Right cardiac atrium (tissue), 5 donors: ENCODE results near the gene ACKR4. TPM values are rescaled to one million over a fixed set of nuclear protein-coding genes. Genes with fewer than 3 reads are reported as not detected.
A peak's percentile ranks its signal among the peaks of the same experiment; 100 is the strongest.
"Not testable (repeated sequence)": the region's sequence is repeated elsewhere in the genome, so short reads cannot be mapped to it uniquely, and the experiment has no call there.

Source experiments
- ATAC-seq, 2 donors: fragments of 200-7000 bp; cut with Tn5 transposase; one replicate each; pipeline versions ENCODE4 v1.8.0 to v1.9.1; 2020; ENCODE audit warnings: moderate library complexity in 2 of 2, mild to moderate bottlenecking in 1 of 2
- DNase-seq, 3 donors: peaks; one replicate each; pipeline ENCODE4 v3.0.0-alpha.2; 2020
- H3K27ac ChIP-seq: one replicate; pipeline ENCODE4 v1.5.1; 2013; ENCODE audit warnings: mild to moderate bottlenecking, low read length, control low read depth, moderate library complexity
- H3K27me3 ChIP-seq: one replicate; pipeline ENCODE4 v1.6.1; 2013; ENCODE audit not compliant: control insufficient read depth, insufficient read depth
- H3K4me1 ChIP-seq: one replicate; pipeline ENCODE4 v1.6.1; 2013; ENCODE audit warnings: low read length; ENCODE audit not compliant: control insufficient read depth, insufficient read depth
- H3K4me3 ChIP-seq: one replicate; pipeline ENCODE4 v1.5.1; 2013; ENCODE audit warnings: low read length, control low read depth
- H3K9me3 ChIP-seq: one replicate; pipeline ENCODE4 v1.6.1; 2013; ENCODE audit warnings: low read length; ENCODE audit not compliant: control insufficient read depth
- WGBS: extraction: QIAGEN DNeasy Blood & Tissue Kit; methylation state at CpG from one replicate; pipeline ENCODE4 v1.1.7; 2013; 5-methylcytosine and 5-hydroxymethylcytosine counted together
- intact Hi-C, 4 donors: fragments of 100-400 bp; cut with DNase I; formaldehyde crosslinking; loops; one replicate each; pipeline versions ENCODE4 v1.11.0 to v1.14.0; 2022 to 2023
- polyA plus RNA-seq: library from polyadenylated mRNA; stranded (reverse); fragments of 200-250 nt; gene quantifications from one replicate; pipeline ENCODE4 v1.2.3, GENCODE V29; 2013
- total RNA-seq, 4 donors: library from RNA; stranded (reverse); fragmentation: NEBNext Ultra II Directional; extraction: Animal tissue kit (Norgen Biotek cat#: 25700); gene quantifications; one replicate each; pipeline ENCODE4 v1.2.1, GENCODE V29; 2021
- donor health status: healthy with polysubstance abuse.
- donor health status: DM: no; HTN: yes; CAD: no.
- donor health status: DM: no; HTN: no; CAD: no.
- donor health status: DM: no; HTN: yes; CAD: no; lungs with severe emphysema.
- donor health status: DM: yes; HTN: yes; CAD: no.

ACKR4 gene
- total and polyA plus RNA-seq, 5 donors: 5.2 to 8.5 (median 7.0) TPM

GRCh38 chr3:132641427-132641826, 44.4 kb downstream of the ACKR4 start:
- not testable (repeated sequence) for H3K9me3 ChIP-seq, DNase-seq, H3K27me3 ChIP-seq, H3K4me1 ChIP-seq, ATAC-seq, H3K27ac ChIP-seq, H3K4me3 ChIP-seq
- intact Hi-C loops: loop anchor here in 3 of 4 donors (5.0 kb wide), 1 partner anchor 104 kb away; no protein-coding TSS in a partner anchor
- WGBS: 87% methylated on average over 2 of the region's 2 CpGs

GRCh38 chr3:132641837-132642538, 44.9 kb downstream of the ACKR4 start:
- 63% methylated on average over 5 of the region's 5 CpGs for WGBS
- intact Hi-C loops: loop anchor here (2.0 to 5.0 kb wide), 2 partner anchors 105 kb away; no protein-coding TSS in a partner anchor
- Histone ChIP-seq H3K27ac (no peak overlapping the region), H3K9me3 (no peaks in the 10 kb centered on the region), H3K4me3 (no peak overlapping the region), H3K4me1 (peaks cover 2% of the 10 kb centered on the region), H3K27me3 (no peaks in the 10 kb centered on the region)
- peak; percentile 54 to 69 for ATAC-seq
- DNase-seq: no peak

- DNase-seq: no peak
- no peak overlapping the region for H3K27ac ChIP-seq
- ATAC-seq: no peak
- intact Hi-C loops: loop anchor here (2.0 to 5.0 kb wide), 2 partner anchors 105 to 106 kb away; no protein-coding TSS in a partner anchor
- no peaks in the 10 kb centered on the region for H3K27me3 ChIP-seq
- peaks cover 2% of the 10 kb centered on the region for H3K4me1 ChIP-seq
- H3K4me3 ChIP-seq: no peak overlapping the region
- 64% methylated on average over 2 of the region's 2 CpGs for WGBS
- no peaks in the 10 kb centered on the region for H3K9me3 ChIP-seq
Observed at GRCh38 chr3:132642539-132642847, 45.4 kb downstream of the ACKR4 start.

DNA sequence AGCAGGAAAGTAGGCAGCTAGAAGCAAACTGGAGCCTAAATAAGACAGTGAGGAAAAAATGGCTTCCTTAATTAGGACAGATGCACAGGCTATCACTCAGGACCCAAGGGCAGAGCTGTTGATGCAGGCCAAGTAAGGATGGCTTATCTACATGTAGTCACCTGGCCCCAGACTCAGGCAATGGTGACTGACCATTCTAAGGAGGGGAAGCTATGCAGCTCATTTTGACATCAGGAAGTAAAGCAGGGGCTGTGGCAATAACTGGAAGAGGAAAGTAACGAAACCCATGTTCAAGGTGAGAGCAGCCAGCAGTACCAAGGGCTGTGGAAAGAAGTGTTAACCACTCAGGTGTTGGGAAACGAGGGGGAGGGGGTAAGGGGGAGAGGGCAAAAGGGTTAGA, 46.3 kb downstream of the ACKR4 start:
- ATAC-seq: peak; percentile 19 to 47
- WGBS: 73% methylated on average over 2 of the region's 2 CpGs
- H3K27me3 ChIP-seq: no peaks in the 10 kb centered on the region
- H3K4me1 ChIP-seq: peaks cover 2% of the 10 kb centered on the region
- intact Hi-C loops: loop anchor here (2.0 to 5.0 kb wide), 2 partner anchors 106 to 107 kb away; no protein-coding TSS in a partner anchor
- no peak overlapping the region for H3K27ac ChIP-seq
- no peaks in the 10 kb centered on the region for H3K9me3 ChIP-seq
- H3K4me3 ChIP-seq: no peak overlapping the region
- no peak for DNase-seq

DNA sequence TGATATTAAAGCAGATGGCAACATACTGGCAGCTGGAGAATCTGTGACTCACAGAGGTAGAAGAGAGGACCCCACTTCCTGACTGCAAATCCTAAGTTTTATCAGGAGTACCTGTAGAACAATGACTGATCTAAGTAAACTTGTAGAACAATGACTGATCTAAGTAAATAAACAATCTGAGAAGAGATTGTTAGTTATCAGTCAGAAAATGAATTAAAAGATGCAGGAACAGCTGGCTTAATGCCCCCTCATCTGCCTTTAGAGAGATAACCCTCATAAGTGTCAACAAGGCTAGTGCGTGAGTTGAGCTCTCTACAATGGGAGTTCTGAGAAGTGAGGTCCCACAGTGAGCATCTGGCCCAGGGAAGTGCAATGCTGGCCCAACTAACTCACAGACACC, 48.0 kb downstream of the ACKR4 start:
- Histone ChIP-seq H3K27me3 (no peaks in the 10 kb centered on the region), H3K27ac (no peak overlapping the region), H3K9me3 (no peaks in the 10 kb centered on the region), H3K4me3 (no peak overlapping the region), H3K4me1 (peaks cover 2% of the 10 kb centered on the region)
- intact Hi-C loops: no loop called here
- ATAC-seq: peak in 1 of 2 donors; percentile 54
- WGBS: 59% methylated on average over 1 of the region's 1 CpG
- no peak for DNase-seq

GRCh38 chr3:132650153-132650552, 53.1 kb downstream of the ACKR4 start:
- H3K27ac ChIP-seq: no peak overlapping the region
- no peak for ATAC-seq
- H3K4me1 ChIP-seq: peaks cover 7% of the 10 kb centered on the region
- DNase-seq: no peak
- 46% methylated on average over 1 of the region's 1 CpG for WGBS
- no peaks in the 10 kb centered on the region for H3K9me3 ChIP-seq
- no peak overlapping the region for H3K4me3 ChIP-seq
- H3K27me3 ChIP-seq: no peaks in the 10 kb centered on the region
- intact Hi-C loops: no loop called here

Other genes with a start within 250 kb of the ACKR4 start
- 10 to 100 TPM; 29.4 to 32.4 (median 31.2) TPM for gene DNAJC13, start 179.8 kb upstream of the ACKR4 start, total RNA-seq
- gene DNAJC13, start 179.8 kb upstream of the ACKR4 start, polyA plus RNA-seq: 9.3 TPM
- 10 to 100 TPM; 15.0 to 19.8 (median 18.1) TPM for gene ACAD11, start 62.5 kb downstream of the ACKR4 start, total RNA-seq
- 14.6 TPM for gene ACAD11, start 62.5 kb downstream of the ACKR4 start, polyA plus RNA-seq
- 10 to 100 TPM; 31.6 to 42.2 (median 31.7) TPM for gene UBA5, start 63.1 kb downstream of the ACKR4 start, total RNA-seq
- 25.6 TPM for gene UBA5, start 63.1 kb downstream of the ACKR4 start, polyA plus RNA-seq
- gene NPHP3, start 125.1 kb downstream of the ACKR4 start, total RNA-seq: 10 to 100 TPM; 12.1 to 15.6 (median 14.1) TPM
- gene NPHP3, start 125.1 kb downstream of the ACKR4 start, polyA plus RNA-seq: 10.7 TPM